Panc1 (cell line): Measurements from ENCODE around the gene ARL8A. TPM values are rescaled to one million over a fixed set of nuclear protein-coding genes. Genes with fewer than 3 reads are reported as not detected.

Experiments used
- ATAC-seq: fragments of 200-7000 bp; cut with Tn5 transposase; 2 replicates; pipeline ENCODE4 v1.9.1; 2020; ENCODE audit warnings: mild to moderate bottlenecking, moderate library complexity
- BruUV-seq: library from RNA; stranded (reverse); fragments of 400-500 nt; replicated peaks from 2 replicates; lab custom pipeline; 2021; lab: Mats Ljungman, UMichigan
- CTCF ChIA-PET: fragments of 300-600 bp; sonication (Branson Sonifier 250); formaldehyde crosslinking; loops from one replicate; lab custom pipeline; 2022; ENCODE audit warnings: antibody characterized with exemption; lab: Charles Lee
- POLR2A ChIA-PET: fragments of 300-600 bp; sonication (Branson Sonifier 250); formaldehyde crosslinking; loops from one replicate; lab custom pipeline; 2022; ENCODE audit warnings: antibody characterized with exemption; lab: Charles Lee
- DNase-seq: peaks from one replicate; pipeline ENCODE4 v3.0.0-alpha.2; 2010; ENCODE audit warnings: low read depth, low spot score
- H3K27ac ChIP-seq: 2 replicates; pipeline ENCODE4 v1.5.1; 2011; ENCODE audit warnings: mild to moderate bottlenecking, low read length, inconsistent platforms
- H3K27me3 ChIP-seq: fragments of 200-500 bp; sonication (Bioruptor generic); 2 replicates; pipeline ENCODE4 v1.6.0; 2014; ENCODE audit warnings: low read length, inconsistent platforms; ENCODE audit not compliant: control insufficient read depth, insufficient read depth
- H3K36me3 ChIP-seq: fragments of 200-500 bp; sonication (Bioruptor generic); 2 replicates; pipeline ENCODE4 v1.5.1; 2014; ENCODE audit warnings: inconsistent platforms, mild to moderate bottlenecking, low read length, moderate library complexity; ENCODE audit not compliant: control insufficient read depth, insufficient read depth
- H3K4me1 ChIP-seq: 2 replicates; pipeline ENCODE4 v1.5.1; 2011; ENCODE audit warnings: inconsistent platforms, mild to moderate bottlenecking, low read length, moderate library complexity; ENCODE audit not compliant: control insufficient read depth, insufficient read depth
- H3K4me3 ChIP-seq, 2 experiments: 2 replicates each; pipeline ENCODE4 v1.5.1; 2011 to 2012; ENCODE audit warnings: low read depth in 2 of 2, low read length in 2 of 2, mild to moderate bottlenecking in 2 of 2, inconsistent platforms in 1 of 2, moderate library complexity in 1 of 2
- H3K9me3 ChIP-seq: fragments of 200-500 bp; sonication (Bioruptor generic); 2 replicates; pipeline ENCODE4 v1.5.1; 2014; ENCODE audit warnings: low read depth, mild to moderate bottlenecking, inconsistent platforms, low read length, moderate library complexity; ENCODE audit not compliant: control insufficient read depth, insufficient read depth
- CTCF ChIP-seq: fragments of 450-650 bp; IDR thresholded peaks from 2 replicates; pipeline ENCODE4 v1.5.1; 2017; ENCODE audit warnings: mild to moderate bottlenecking
- POLR2AphosphoS5 ChIP-seq: IDR thresholded peaks from 2 replicates; pipeline ENCODE4 v1.6.1; 2012; ENCODE audit warnings: mild to moderate bottlenecking, low read depth, low read length, moderate library complexity
- REST ChIP-seq, 2 experiments: IDR thresholded peaks; 2 replicates each; pipeline ENCODE4 v1.6.1; 2011 to 2012; ENCODE audit warnings: low read depth in 2 of 2, control low read depth in 1 of 2, low read length in 1 of 2, mild to moderate bottlenecking in 1 of 2, moderate library complexity in 1 of 2; ENCODE audit not compliant: insufficient read depth in 1 of 2
- SIN3A ChIP-seq: IDR thresholded peaks from 2 replicates; pipeline ENCODE4 v1.6.1; 2012; ENCODE audit warnings: low read depth, mild to moderate bottlenecking, low read length, moderate library complexity, borderline replicate concordance; ENCODE audit not compliant: insufficient read depth
- TCF7L2 ChIP-seq: IDR thresholded peaks from 2 replicates; pipeline ENCODE4 v1.6.1; 2011; ENCODE audit warnings: mild to moderate bottlenecking, low read depth, low read length, inconsistent platforms
- in situ Hi-C: cut with HindIII; loops from 2 replicates; pipeline ENCODE4 v1.10.0; 2016; ENCODE audit warnings: low sequenced_read_pairs, low pct_unique_long_range_greater_than_20kb
- intact Hi-C: fragments of 100-400 bp; cut with micrococcal nuclease; formaldehyde crosslinking; loops from one replicate; pipeline ENCODE4 v1.10.0; 2022; ENCODE audit not compliant: unreplicated experiment
- total RNA-seq: library from RNA; stranded (reverse); gene quantifications from one replicate; pipeline ENCODE4 v1.2.1, GENCODE V29; 2021; ENCODE audit not compliant: unreplicated experiment

ARL8A gene
- total RNA-seq, 1 experiment from 2014 or later = 62.6 TPM

- POLR2A ChIA-PET = no interaction called here
- BruUV-seq = no TSS peak
These were observed 35.6 kb upstream of the ARL8A start for GRCh38 chr1:202179828-202180750.

More at GRCh38 chr1:202179828-202180750, 35.6 kb upstream of the ARL8A start:
- TF ChIP-seq SIN3A = no peak
- TF ChIP-seq REST (IDR thresholded peaks at IDR 0.05; ENCODE audit: insufficient read depth in 1 of 2, low read depth in 2 of 2, low read length in 1 of 2) = no peak
- no peak for TF ChIP-seq POLR2AphosphoS5
- TF ChIP-seq TCF7L2 = no peak
- TF ChIP-seq CTCF = no peak
- no peaks in the 10 kb centered on the region for H3K27me3 ChIP-seq
- no peaks in the 10 kb centered on the region for H3K9me3 ChIP-seq
- ATAC-seq = no peak
- H3K4me1 ChIP-seq = peaks cover 3% of the 10 kb centered on the region
- DNase-seq = no peak
- CTCF ChIA-PET = interaction anchor here (1.3 kb wide), 1 partner anchor 9 kb away, joined by 4 read pairs; no protein-coding TSS in a partner anchor
- intact Hi-C loops = loop anchor here (10.0 kb wide), 1 partner anchor 535 kb away; the partner anchor contains the start of gene SYT2
- no peak overlapping the region for H3K27ac ChIP-seq
- in situ Hi-C loops = no loop called here
- H3K36me3 ChIP-seq = no peaks in the 10 kb centered on the region
- no peak overlapping the region for H3K4me3 ChIP-seq
